Liver (tissue), 9 donors: Measurements from ENCODE around the gene NR1D1. TPM values are rescaled to one million over a fixed set of nuclear protein-coding genes. Genes with fewer than 3 reads are reported as not detected.

Experiments used
- DNase-seq: peaks from one replicate; pipeline ENCODE4 v3.0.0-alpha.2; 2017; ENCODE audit warnings: low spot score
- H3K27ac ChIP-seq, 2 donors: one replicate each; pipeline ENCODE4 v1.7.0; 2013; ENCODE audit warnings: inconsistent platforms in 2 of 2, low read length in 2 of 2, control low read depth in 1 of 2, low read depth in 1 of 2, mild to moderate bottlenecking in 1 of 2
- H3K27me3 ChIP-seq, 4 donors: one replicate each; pipeline versions ENCODE4 v1.6.1 to v1.7.0; 2013; ENCODE audit warnings: low read length in 3 of 4, inconsistent platforms in 1 of 4, mild to moderate bottlenecking in 1 of 4, moderate library complexity in 1 of 4; ENCODE audit not compliant: control insufficient read depth in 4 of 4, insufficient read depth in 4 of 4
- H3K36me3 ChIP-seq, 4 donors: one replicate each; pipeline versions ENCODE4 v1.6.1 to v1.7.0; 2013; ENCODE audit warnings: low read length in 3 of 4, mild to moderate bottlenecking in 3 of 4, low read depth in 1 of 4, moderate library complexity in 1 of 4; ENCODE audit not compliant: control insufficient read depth in 4 of 4, insufficient read depth in 3 of 4
- H3K4me1 ChIP-seq, 4 donors: one replicate each; pipeline versions ENCODE4 v1.6.1 to v1.7.0; 2013; ENCODE audit warnings: low read length in 3 of 4, mild to moderate bottlenecking in 3 of 4, moderate library complexity in 1 of 4; ENCODE audit not compliant: control insufficient read depth in 4 of 4, insufficient read depth in 4 of 4
- H3K4me3 ChIP-seq, 3 donors: one replicate each; pipeline versions ENCODE4 v1.6.1 to v1.7.0; 2013; ENCODE audit warnings: low read length in 3 of 3, control low read depth in 1 of 3, low read depth in 1 of 3, mild to moderate bottlenecking in 1 of 3
- H3K9ac ChIP-seq, 2 donors: one replicate each; pipeline ENCODE4 v1.7.0; 2013; ENCODE audit warnings: low read length in 2 of 2, mild to moderate bottlenecking in 2 of 2, moderate library complexity in 2 of 2, control low read depth in 1 of 2, low read depth in 1 of 2
- H3K9me3 ChIP-seq, 4 donors: one replicate each; pipeline versions ENCODE4 v1.6.1 to v1.7.0; 2013; ENCODE audit warnings: low read length in 3 of 4; ENCODE audit not compliant: control insufficient read depth in 4 of 4
- EGR1 ChIP-seq, 2 donors: IDR thresholded peaks; 2 replicates each; pipeline ENCODE4 v1.6.1; 2016 to 2018; ENCODE audit warnings: antibody characterized with exemption in 2 of 2, low read depth in 2 of 2
- FOXA1 ChIP-seq: IDR thresholded peaks from 2 replicates; pipeline ENCODE4 v1.6.1; 2016; ENCODE audit warnings: antibody characterized with exemption
- GABPA ChIP-seq, 2 donors: IDR thresholded peaks in 1 of 2; conservative IDR thresholded peaks in 1 of 2; 2 replicates each; pipeline ENCODE4 v1.6.1; 2016; ENCODE audit warnings: antibody characterized with exemption in 2 of 2, mild to moderate bottlenecking in 1 of 2, moderate library complexity in 1 of 2
- HNF4A ChIP-seq, 2 donors: conservative IDR thresholded peaks; 2 replicates each; pipeline ENCODE4 v1.6.1; 2016; ENCODE audit warnings: antibody characterized with exemption in 2 of 2, mild to moderate bottlenecking in 2 of 2
- HNF4G ChIP-seq: IDR thresholded peaks from 2 replicates; pipeline ENCODE4 v1.6.1; 2016; ENCODE audit warnings: antibody characterized with exemption
- JUND ChIP-seq, 2 donors: IDR thresholded peaks; 2 replicates each; pipeline ENCODE4 v1.6.1; 2016; ENCODE audit warnings: antibody characterized with exemption in 2 of 2
- NR2F2 ChIP-seq: IDR thresholded peaks from 2 replicates; pipeline ENCODE4 v1.6.1; 2016; ENCODE audit warnings: antibody characterized with exemption
- RAD21 ChIP-seq, 2 donors: IDR thresholded peaks; 2 replicates each; pipeline ENCODE4 v1.6.1; 2016; ENCODE audit warnings: antibody characterized with exemption in 2 of 2, mild to moderate bottlenecking in 2 of 2
- REST ChIP-seq: IDR thresholded peaks from 2 replicates; pipeline ENCODE4 v1.6.1; 2016; ENCODE audit warnings: antibody characterized with exemption, mild to moderate bottlenecking
- RXRA ChIP-seq, 2 donors: IDR thresholded peaks; 2 replicates each; pipeline ENCODE4 v1.6.1; 2017 to 2018; ENCODE audit warnings: antibody characterized with exemption in 2 of 2, mild to moderate bottlenecking in 1 of 2
- SP1 ChIP-seq: IDR thresholded peaks from 2 replicates; pipeline ENCODE4 v1.6.1; 2018; ENCODE audit warnings: antibody characterized with exemption, mild to moderate bottlenecking
- TAF1 ChIP-seq: conservative IDR thresholded peaks from 2 replicates; pipeline ENCODE4 v1.6.1; 2016; ENCODE audit warnings: antibody characterized with exemption, mild to moderate bottlenecking
- YY1 ChIP-seq: IDR thresholded peaks from 2 replicates; pipeline ENCODE4 v1.6.1; 2016; ENCODE audit warnings: antibody characterized with exemption, mild to moderate bottlenecking
- ZBTB33 ChIP-seq: IDR thresholded peaks from 2 replicates; pipeline ENCODE4 v1.6.1; 2016; ENCODE audit warnings: antibody characterized with exemption
- WGBS: extraction: QIAGEN DNeasy Blood & Tissue Kit; methylation state at CpG from one replicate; pipeline ENCODE4 v1.1.7; 2013; 5-methylcytosine and 5-hydroxymethylcytosine counted together
- polyA plus RNA-seq, 2 donors: library from polyadenylated mRNA; stranded (reverse) in 1 of 2; unstranded in 1 of 2; fragments of 200-250 nt in 1 of 2; fragments of >200 nt in 1 of 2; fragmentation: Nextera tagmentation in 1 of 2; extraction: Ambion mirVana in 1 of 2; gene quantifications; one replicate each; pipeline versions ENCODE4 v1.2.1 to v1.2.3, GENCODE V29; 2013 to 2015
- total RNA-seq, 2 donors: library from RNA; depleted of rRNA; stranded (reverse); fragments of >200 nt; gene quantifications; one replicate each; pipeline ENCODE4 v1.2.3, GENCODE V29; 2014
- TF ChIP-seq, protein P1 (sequence below): IDR thresholded peaks from 2 replicates; pipeline ENCODE4 v1.6.1; 2016; ENCODE audit warnings: antibody characterized with exemption
- TF ChIP-seq, protein P2 (sequence below): IDR thresholded peaks from 2 replicates; pipeline ENCODE4 v1.6.1; 2016; ENCODE audit warnings: antibody characterized with exemption
- TF ChIP-seq, protein P3 (sequence below): fragments of 150-350 bp; IDR thresholded peaks from 2 replicates; pipeline ENCODE4 v1.5.1; 2017; ENCODE audit warnings: improper control_type of control experiment, low read depth, low read length; ENCODE audit not compliant: missing input control
- donor health status: healthy.
- donor health status: healthy.
- donor health status: healthy.
- donor health status: healthy.
- donor health status: healthy.

The NR1D1 gene
- total and polyA plus RNA-seq, 4 donors: 0.84 to 13.7 (median 5.6) TPM

- H3K9me3 ChIP-seq: no peaks in the 10 kb centered on the region
- H3K27ac ChIP-seq: peak overlapping the region; percentile 86 to 99
- H3K27me3 ChIP-seq: no peaks in the 10 kb centered on the region
- 55% methylated on average over 2 of the region's 2 CpGs for WGBS
- no peak overlapping the region for H3K4me3 ChIP-seq
- DNase-seq: no peak
- no peak for TF ChIP-seq ZBTB33
- TF ChIP-seq TAF1: no peak
- TF ChIP-seq REST: no peak
- TF ChIP-seq RXRA (IDR thresholded peaks at IDR 0.05): no peak
- no peak for TF ChIP-seq EGR1 (IDR thresholded peaks at IDR 0.05; ENCODE audit: low read depth in 2 of 2)
- TF ChIP-seq, protein P1, sequence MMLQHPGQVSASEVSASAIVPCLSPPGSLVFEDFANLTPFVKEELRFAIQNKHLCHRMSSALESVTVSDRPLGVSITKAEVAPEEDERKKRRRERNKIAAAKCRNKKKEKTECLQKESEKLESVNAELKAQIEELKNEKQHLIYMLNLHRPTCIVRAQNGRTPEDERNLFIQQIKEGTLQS: no peak
- TF ChIP-seq SP1: no peak
- no peak for TF ChIP-seq JUND (IDR thresholded peaks at IDR 0.05)
- no peak for TF ChIP-seq FOXA1
- TF ChIP-seq, protein P2, sequence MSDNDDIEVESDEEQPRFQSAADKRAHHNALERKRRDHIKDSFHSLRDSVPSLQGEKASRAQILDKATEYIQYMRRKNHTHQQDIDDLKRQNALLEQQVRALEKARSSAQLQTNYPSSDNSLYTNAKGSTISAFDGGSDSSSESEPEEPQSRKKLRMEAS: no peak
- TF ChIP-seq, protein P3, sequence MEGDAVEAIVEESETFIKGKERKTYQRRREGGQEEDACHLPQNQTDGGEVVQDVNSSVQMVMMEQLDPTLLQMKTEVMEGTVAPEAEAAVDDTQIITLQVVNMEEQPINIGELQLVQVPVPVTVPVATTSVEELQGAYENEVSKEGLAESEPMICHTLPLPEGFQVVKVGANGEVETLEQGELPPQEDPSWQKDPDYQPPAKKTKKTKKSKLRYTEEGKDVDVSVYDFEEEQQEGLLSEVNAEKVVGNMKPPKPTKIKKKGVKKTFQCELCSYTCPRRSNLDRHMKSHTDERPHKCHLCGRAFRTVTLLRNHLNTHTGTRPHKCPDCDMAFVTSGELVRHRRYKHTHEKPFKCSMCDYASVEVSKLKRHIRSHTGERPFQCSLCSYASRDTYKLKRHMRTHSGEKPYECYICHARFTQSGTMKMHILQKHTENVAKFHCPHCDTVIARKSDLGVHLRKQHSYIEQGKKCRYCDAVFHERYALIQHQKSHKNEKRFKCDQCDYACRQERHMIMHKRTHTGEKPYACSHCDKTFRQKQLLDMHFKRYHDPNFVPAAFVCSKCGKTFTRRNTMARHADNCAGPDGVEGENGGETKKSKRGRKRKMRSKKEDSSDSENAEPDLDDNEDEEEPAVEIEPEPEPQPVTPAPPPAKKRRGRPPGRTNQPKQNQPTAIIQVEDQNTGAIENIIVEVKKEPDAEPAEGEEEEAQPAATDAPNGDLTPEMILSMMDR: no peak
- no peak for TF ChIP-seq GABPA (IDR thresholded peaks at IDR 0.05 in 1 of 2, conservative IDR thresholded peaks at IDR 0.05 in 1 of 2)
- TF ChIP-seq YY1: no peak
- no peak for TF ChIP-seq HNF4A (conservative IDR thresholded peaks at IDR 0.05)
- TF ChIP-seq RAD21 (IDR thresholded peaks at IDR 0.05): no peak
- no peaks in the 10 kb centered on the region for H3K36me3 ChIP-seq
- H3K4me1 ChIP-seq: peaks cover 5 to 54% (median 42%) of the 10 kb centered on the region in 4 donors
- no peak overlapping the region for H3K9ac ChIP-seq
These were observed 14.7 kb upstream of the NR1D1 start for GRCh38 chr17:40115101-40115436.

GRCh38 chr17:40113907-40114245 lies 13.5 kb upstream of the NR1D1 start:
- Histone ChIP-seq H3K36me3 (no peaks in the 10 kb centered on the region), H3K9ac (peak overlapping the region; percentile 33 to 64), H3K27ac (peak overlapping the region; percentile 86 to 99), H3K4me3 (peak overlapping the region in 2 of 3 donors; percentile 44 to 61), H3K9me3 (no peaks in the 10 kb centered on the region), H3K4me1 (peaks cover 9 to 63% (median 49%) of the 10 kb centered on the region in 4 donors), H3K27me3 (no peaks in the 10 kb centered on the region)
- no peak for DNase-seq
- 23% methylated on average over 5 of the region's 5 CpGs for WGBS
- TF ChIP-seq TAF1 (no peak), SP1 (no peak), NR2F2 (no peak), HNF4G (no peak)
- TF ChIP-seq, protein P1: no peak
